ENCODE data around the gene POLG.

DNA sequence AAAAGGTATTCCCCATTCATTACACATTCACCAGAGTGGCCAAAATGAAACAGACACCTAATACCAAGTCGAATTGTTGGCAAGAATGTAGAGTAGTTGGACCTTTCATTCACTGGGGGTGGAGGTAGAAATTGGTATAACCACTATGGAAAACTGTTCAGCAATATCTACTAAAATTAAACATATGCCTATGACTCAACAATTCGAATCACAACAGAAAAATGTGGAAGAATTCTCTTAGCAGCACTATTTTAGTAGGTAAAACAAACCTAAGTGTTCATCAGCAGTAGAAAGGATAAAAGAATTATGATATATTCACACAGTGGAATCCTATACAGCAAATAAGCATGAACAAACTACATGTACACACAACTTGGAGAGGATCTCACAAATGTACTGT lies 30.6 kb downstream of the POLG start:
- no peak for TF ChIP-seq MXI1 (IDR thresholded peaks at IDR 0.05; ENCODE audit: low read depth, low read length)
- no peak for TF ChIP-seq CTCF (IDR thresholded peaks at IDR 0.05)

Data from SK-N-SH (cell line).